ENCODE results near the gene COX8C. TPM values are rescaled to one million over a fixed set of nuclear protein-coding genes. Genes with fewer than 3 reads are reported as not detected.

COX8C gene, protein sequence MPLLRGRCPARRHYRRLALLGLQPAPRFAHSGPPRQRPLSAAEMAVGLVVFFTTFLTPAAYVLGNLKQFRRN
- not detected for total RNA-seq

DNA sequence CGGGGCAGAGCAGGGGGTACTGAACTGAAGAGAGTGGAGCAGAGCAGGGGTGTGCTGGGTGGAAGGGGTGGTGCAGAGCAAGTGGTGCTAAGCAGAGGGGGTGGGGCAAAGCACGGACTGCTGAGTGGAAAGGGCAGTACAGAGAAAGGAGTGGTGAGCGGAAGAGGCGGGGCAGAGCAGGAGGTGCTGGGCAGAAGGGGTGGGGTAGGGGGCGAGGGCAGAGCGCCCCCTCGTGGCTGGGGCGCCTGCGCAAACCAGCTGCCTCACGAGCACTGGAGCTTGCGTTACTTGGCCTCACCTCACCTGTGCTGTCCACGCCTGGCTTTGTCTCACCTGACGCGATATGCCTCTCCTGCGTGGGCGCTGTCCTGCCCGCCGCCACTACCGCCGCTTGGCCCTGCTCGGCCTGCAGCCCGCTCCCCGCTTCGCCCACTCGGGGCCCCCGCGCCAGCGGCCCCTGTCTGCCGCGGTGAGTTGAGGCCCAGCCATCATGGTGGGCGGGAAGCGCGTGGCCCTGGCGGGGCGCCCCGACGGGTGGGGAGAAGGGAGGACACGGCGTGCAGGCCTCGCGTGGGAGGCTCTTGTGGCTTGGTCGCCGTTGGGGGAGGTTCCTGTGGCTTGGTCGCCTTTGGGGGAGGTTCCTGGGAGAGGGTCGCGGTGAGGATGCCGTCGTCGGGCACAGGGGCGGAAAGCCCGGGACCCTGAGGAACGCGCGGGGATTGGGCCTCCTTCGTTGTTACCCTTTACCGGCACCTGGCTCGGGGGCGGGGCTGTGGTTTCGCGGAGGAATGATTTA is at the start of gene COX8C:
Gene COX8C, plus strand, starts transcription at position 257 of the 796 bp plus-strand sequence. Its CDS starts 87 bp downstream, at position 344.
- no peak for DNase-seq (ENCODE audit: low spot score in 2 of 2)

DNA sequence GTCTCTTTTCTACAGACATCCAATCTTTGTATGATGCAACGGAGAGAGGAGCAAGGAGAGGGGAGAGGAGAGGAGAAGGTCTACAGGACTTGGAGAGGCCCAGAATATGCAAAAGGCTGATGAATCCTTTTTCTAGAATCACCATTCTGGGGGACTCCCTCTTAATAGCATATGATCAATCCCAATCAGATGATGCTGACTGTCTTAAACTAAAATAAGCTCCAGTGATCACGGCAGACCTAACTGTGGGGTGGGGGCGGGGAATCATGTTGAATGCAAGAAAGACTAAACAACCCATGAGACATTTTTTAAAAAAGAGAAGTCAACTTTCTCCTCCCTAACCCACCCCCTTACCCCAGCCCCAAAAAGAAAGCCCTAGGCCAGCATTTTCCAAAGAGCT is 47.6 kb upstream of the COX8C start:
- H3K27me3 ChIP-seq: no peaks in the 10 kb centered on the region
- DNase-seq (ENCODE audit: low spot score in 2 of 2): no peak
- H3K36me3 ChIP-seq: peaks cover 0 to 9% (median 0%) of the 10 kb centered on the region in 3 donors
- TF ChIP-seq EP300 (IDR thresholded peaks at IDR 0.05): no peak
- TF ChIP-seq, protein P1, sequence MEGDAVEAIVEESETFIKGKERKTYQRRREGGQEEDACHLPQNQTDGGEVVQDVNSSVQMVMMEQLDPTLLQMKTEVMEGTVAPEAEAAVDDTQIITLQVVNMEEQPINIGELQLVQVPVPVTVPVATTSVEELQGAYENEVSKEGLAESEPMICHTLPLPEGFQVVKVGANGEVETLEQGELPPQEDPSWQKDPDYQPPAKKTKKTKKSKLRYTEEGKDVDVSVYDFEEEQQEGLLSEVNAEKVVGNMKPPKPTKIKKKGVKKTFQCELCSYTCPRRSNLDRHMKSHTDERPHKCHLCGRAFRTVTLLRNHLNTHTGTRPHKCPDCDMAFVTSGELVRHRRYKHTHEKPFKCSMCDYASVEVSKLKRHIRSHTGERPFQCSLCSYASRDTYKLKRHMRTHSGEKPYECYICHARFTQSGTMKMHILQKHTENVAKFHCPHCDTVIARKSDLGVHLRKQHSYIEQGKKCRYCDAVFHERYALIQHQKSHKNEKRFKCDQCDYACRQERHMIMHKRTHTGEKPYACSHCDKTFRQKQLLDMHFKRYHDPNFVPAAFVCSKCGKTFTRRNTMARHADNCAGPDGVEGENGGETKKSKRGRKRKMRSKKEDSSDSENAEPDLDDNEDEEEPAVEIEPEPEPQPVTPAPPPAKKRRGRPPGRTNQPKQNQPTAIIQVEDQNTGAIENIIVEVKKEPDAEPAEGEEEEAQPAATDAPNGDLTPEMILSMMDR (IDR thresholded peaks at IDR 0.05): no peak
- no peak for TF ChIP-seq POLR2A (IDR thresholded peaks at IDR 0.05)
- H3K4me3 ChIP-seq: no peak overlapping the region
- H3K4me1 ChIP-seq: peaks cover 0 to 25% (median 3%) of the 10 kb centered on the region in 4 donors
- H3K9me3 ChIP-seq: no peaks in the 10 kb centered on the region
- 80 to 83% methylated on average over 3 of the region's 3 CpGs for WGBS, 2 donors
- no peak overlapping the region for H3K27ac ChIP-seq

More for the DNA sequence above, at the start of gene COX8C:
- no peak for TF ChIP-seq EP300 (IDR thresholded peaks at IDR 0.05)
- Histone ChIP-seq H3K36me3 (no peaks in the 10 kb centered on the region), H3K27ac (no peak within 1 kb of the TSS), H3K4me3 (no peak within 1 kb of the TSS), H3K4me1 (no peaks in the 10 kb centered on the region), H3K9me3 (peaks cover 0 to 15% (median 0%) of the 10 kb centered on the region in 4 donors), H3K27me3 (no peaks in the 10 kb centered on the region)
- 94 to 98% methylated on average over 59 to 60 of the region's 60 CpGs for WGBS, 2 donors

DNA sequence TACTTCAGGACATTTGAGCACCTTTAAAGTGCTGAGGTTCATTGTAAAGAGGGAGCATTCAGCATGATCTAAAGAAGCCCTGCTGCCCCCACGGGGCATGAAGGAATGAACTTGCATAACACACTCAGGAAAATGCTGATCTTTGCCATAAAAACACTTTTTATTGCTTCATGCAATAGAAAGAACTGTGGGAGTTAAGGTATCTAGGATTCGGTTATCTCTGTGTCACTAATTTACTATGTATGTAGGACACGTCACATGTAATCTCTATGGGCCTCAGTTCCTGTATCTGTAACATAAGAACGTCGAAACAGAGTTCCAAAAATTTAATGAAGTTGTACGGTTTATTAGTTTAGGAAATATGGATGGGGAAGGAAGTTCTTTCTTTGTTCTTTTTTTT is 47.1 kb upstream of the COX8C start:
- Histone ChIP-seq H3K4me1 (peaks cover 0 to 30% (median 3%) of the 10 kb centered on the region in 4 donors), H3K36me3 (peaks cover 0 to 4% (median 0%) of the 10 kb centered on the region in 3 donors), H3K9me3 (no peaks in the 10 kb centered on the region), H3K4me3 (no peak overlapping the region), H3K27me3 (no peaks in the 10 kb centered on the region), H3K27ac (no peak overlapping the region)
- WGBS, 2 donors: 64 to 65% methylated on average over 6 of the region's 6 CpGs
- no peak for DNase-seq (ENCODE audit: low spot score in 2 of 2)
- no peak for TF ChIP-seq EP300 (IDR thresholded peaks at IDR 0.05)
- TF ChIP-seq, protein P1 (IDR thresholded peaks at IDR 0.05): no peak

DNA sequence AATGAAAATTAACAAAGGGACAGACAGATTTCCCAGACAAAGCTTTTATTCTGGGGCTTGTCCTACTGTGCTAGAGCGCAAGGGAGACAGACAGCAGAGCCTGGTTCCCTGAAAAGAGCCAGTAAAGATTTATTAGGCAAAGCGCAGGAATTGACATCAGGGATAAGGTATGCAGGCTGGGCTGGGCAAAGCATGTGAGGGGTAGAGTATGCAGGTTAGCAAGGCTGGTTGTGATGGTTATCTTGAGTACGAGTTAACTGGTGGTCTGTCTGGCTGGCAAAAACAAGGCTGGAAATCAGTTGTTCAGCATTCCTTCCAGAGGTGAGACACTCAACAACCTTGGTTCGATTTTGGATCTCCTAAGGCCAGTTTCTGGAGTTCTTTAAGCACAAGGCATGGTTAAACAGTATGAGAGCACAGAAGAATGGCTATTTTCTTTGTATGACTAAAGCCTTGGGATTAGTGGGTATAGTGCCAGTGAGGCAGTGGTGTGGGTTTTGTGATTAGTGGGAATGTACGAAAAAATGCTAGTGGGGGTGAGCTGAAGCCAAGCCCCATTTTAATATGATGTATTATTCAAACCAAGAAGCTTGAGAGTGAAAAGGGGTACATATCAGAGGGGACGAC is 45.0 kb upstream of the COX8C start:
- TF ChIP-seq EP300 (IDR thresholded peaks at IDR 0.05): no peak
- 79 to 80% methylated on average over 6 of the region's 6 CpGs for WGBS, 2 donors
- peaks cover 0 to 48% (median 3%) of the 10 kb centered on the region in 4 donors for H3K4me1 ChIP-seq
- no peak overlapping the region for H3K4me3 ChIP-seq
- no peak overlapping the region for H3K27ac ChIP-seq
- no peak for DNase-seq (ENCODE audit: low spot score in 2 of 2)
- H3K9me3 ChIP-seq: no peaks in the 10 kb centered on the region
- H3K36me3 ChIP-seq: no peaks in the 10 kb centered on the region
- no peaks in the 10 kb centered on the region for H3K27me3 ChIP-seq

DNA sequence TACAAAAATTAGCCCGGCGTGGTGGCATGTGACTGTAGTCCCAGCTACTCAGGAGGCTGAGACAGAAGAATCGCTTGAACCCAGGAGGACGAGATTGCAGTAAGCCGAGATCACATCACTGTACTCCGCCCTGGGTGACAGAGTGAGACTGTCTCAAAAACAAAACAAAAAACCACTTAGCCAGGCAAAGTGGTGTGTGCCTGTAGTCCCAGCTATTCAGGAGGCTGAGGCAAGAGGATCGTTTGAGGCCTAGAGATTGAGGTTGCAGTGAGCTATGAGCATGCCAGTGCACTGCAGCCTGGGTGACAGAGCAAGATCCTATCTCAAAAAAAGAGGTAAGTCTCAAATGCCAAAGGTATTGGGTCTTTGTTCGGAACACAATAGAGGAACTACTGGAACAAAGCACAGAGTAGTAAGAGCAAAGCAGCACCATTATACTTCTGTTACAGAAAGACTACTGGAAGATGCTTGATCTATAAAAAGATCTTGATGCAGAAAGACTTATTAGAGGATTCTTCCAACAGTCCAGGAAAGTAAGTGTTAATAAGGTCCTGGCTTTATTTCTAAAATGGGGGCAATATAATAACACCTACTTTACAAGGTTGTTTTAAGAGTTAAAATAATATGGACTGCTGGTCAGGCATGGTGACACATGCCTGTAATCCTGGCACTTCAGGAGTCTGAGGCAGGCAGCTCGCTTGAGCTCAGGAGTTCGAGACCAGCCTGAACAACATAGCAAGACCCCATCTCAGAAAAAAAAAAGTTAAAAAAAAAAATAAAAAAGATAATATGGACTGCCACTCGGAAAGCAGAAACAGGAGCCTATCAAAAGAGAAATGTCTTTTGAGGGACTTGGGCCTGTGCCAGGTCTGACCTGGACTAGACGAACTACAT is 44.0 kb upstream of the COX8C start:
- peaks cover 0 to 55% (median 3%) of the 10 kb centered on the region in 4 donors for H3K4me1 ChIP-seq
- no peak for DNase-seq (ENCODE audit: low spot score in 2 of 2)
- no peak overlapping the region for H3K27ac ChIP-seq
- H3K27me3 ChIP-seq: no peaks in the 10 kb centered on the region
- H3K36me3 ChIP-seq: no peaks in the 10 kb centered on the region
- no peak overlapping the region for H3K4me3 ChIP-seq
- TF ChIP-seq EP300 (IDR thresholded peaks at IDR 0.05): no peak
- H3K9me3 ChIP-seq: no peaks in the 10 kb centered on the region
- 90 to 93% methylated on average over 12 of the region's 12 CpGs for WGBS, 2 donors

DNA sequence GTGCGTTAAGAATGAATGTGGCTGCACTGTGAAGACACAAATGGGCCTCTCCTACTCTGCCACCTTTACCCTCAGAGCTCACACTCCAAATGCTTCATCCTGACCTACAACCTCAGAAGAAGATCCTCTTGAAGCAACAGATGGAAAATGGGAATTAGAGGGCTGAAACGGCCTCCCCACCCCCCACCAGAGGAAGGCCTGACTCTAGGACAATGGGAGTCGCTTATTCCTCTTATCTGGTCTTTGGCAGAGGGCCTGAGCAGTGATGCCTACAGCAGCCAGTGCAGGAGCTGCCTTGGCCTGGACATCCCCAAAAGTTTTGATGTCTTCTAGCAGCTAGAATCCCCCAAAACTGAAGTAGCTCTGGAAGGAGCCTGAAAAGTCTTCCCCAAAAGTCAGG is 43.3 kb upstream of the COX8C start:
- Histone ChIP-seq H3K9me3 (no peaks in the 10 kb centered on the region), H3K4me3 (no peak overlapping the region), H3K4me1 (peaks cover 0 to 55% (median 3%) of the 10 kb centered on the region in 4 donors), H3K36me3 (no peaks in the 10 kb centered on the region), H3K27me3 (no peaks in the 10 kb centered on the region), H3K27ac (no peak overlapping the region)
- DNase-seq (ENCODE audit: low spot score in 2 of 2): no peak
- TF ChIP-seq EP300 (IDR thresholded peaks at IDR 0.05) (no peak), POLR2A (IDR thresholded peaks at IDR 0.05) (no peak)
- TF ChIP-seq, protein P1 (IDR thresholded peaks at IDR 0.05): no peak
- 58 to 65% methylated on average over 3 of the region's 3 CpGs for WGBS, 2 donors
